K562 (cell line): ENCODE results near the gene NAA50. TPM values are rescaled to one million over a fixed set of nuclear protein-coding genes. Genes with fewer than 3 reads are reported as not detected.

Experiments used
- CBFA2T3 ChIP-seq: fragments of 450-650 bp; IDR thresholded peaks from 2 replicates; pipeline ENCODE4 v1.6.1; 2017
- HMG20B ChIP-seq: fragments of 250-450 bp; sonication (Bioruptor Pico); IDR thresholded peaks from 2 replicates; pipeline ENCODE4 v1.5.0; 2021; ENCODE audit warnings: mild to moderate bottlenecking
- MLLT1 ChIP-seq, 2 experiments: fragments of 450-650 bp; IDR thresholded peaks; 2 replicates each; pipeline ENCODE4 v1.6.1; 2016
- NCOR1 ChIP-seq: fragments of 450-650 bp; IDR thresholded peaks from 2 replicates; pipeline ENCODE4 v1.6.1; 2016; ENCODE audit warnings: mild to moderate bottlenecking, moderate library complexity
- polyA plus RNA-seq, 8 experiments: library from polyadenylated mRNA; depleted of rRNA in 4 of 8; stranded (reverse) in 5 of 8; unstranded in 3 of 8; fragments of >200 nt; fragmentation: Nextera tagmentation in 2 of 8; fragmentation: Illumina TruSeq in 1 of 8; extraction: Ambion mirVana in 2 of 8; extraction: Trizol in 1 of 8; gene quantifications; 2 replicates each; pipeline versions ENCODE4 v1.2.1 to v1.2.3, GENCODE V29; 2011 to 2014; ENCODE audit warnings: inconsistent platforms in 1 of 8, missing spikeins in 1 of 8
- total RNA-seq, 7 experiments: library from RNA; depleted of rRNA in 6 of 7; stranded (reverse); fragments of >200 nt in 6 of 7; fragmentation: Illumina TruSeq in 2 of 7; extraction: Trizol in 2 of 7; gene quantifications; 2 replicates each; pipeline versions ENCODE4 v1.2.1 to v1.2.3, GENCODE V29; 2011 to 2021; ENCODE audit warnings: low replicate concordance in 1 of 7
- TF ChIP-seq, protein P1 (sequence below): IDR thresholded peaks from 2 replicates; pipeline ENCODE4 v1.6.1; 2011; ENCODE audit warnings: borderline replicate concordance, low read depth, mild to moderate bottlenecking, moderate library complexity, low read length; ENCODE audit not compliant: insufficient read depth, poor library complexity, severe bottlenecking
- TF ChIP-seq, protein P2 (sequence below): sonication (generic); IDR thresholded peaks from 2 replicates; pipeline ENCODE4 v1.6.1; 2016
- TF ChIP-seq, protein P3 (sequence below): fragments of 250-450 bp; sonication (Bioruptor Pico); IDR thresholded peaks from 2 replicates; pipeline ENCODE4 v1.5.0; 2021; ENCODE audit warnings: mild to moderate bottlenecking, moderate library complexity
- TF ChIP-seq, protein P4 (sequence below), 2 experiments: fragments of 450-650 bp in 1 of 2; sonication (generic) in 1 of 2; formaldehyde crosslinking; conservative IDR thresholded peaks; 2 replicates each; pipeline versions ENCODE4 v1.4.0 to v1.8.1; 2020 to 2022; ENCODE audit warnings: mild to moderate bottlenecking in 1 of 2, missing genetic modification reagents in 1 of 2

The NAA50 gene
- total and polyA plus RNA-seq, 9 of the 15 experiments (the other 6 are each of a cell fraction or from before 2014, with no cell fraction given): 40.0 to 301 (median 112) TPM

DNA sequence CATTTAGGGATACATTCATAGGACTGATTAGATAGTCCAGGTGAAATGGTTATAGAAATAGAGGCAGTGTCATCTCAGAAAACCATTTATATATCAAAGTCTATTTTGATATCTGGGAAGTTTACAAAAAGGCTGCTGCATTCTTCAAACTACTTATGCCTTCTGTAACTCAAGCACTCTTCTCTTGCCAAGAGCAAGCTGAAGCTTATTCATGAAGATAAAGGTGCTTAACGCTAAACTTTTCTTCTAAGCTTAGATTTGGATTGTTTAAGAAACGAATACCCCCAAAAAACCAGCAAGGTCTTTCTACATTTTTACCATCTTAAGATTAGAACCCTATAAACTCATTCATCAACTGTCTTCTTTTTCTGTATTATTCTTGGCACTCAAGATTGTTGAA lies 26.3 kb downstream of the NAA50 start (continued):
- TF ChIP-seq, protein P1, sequence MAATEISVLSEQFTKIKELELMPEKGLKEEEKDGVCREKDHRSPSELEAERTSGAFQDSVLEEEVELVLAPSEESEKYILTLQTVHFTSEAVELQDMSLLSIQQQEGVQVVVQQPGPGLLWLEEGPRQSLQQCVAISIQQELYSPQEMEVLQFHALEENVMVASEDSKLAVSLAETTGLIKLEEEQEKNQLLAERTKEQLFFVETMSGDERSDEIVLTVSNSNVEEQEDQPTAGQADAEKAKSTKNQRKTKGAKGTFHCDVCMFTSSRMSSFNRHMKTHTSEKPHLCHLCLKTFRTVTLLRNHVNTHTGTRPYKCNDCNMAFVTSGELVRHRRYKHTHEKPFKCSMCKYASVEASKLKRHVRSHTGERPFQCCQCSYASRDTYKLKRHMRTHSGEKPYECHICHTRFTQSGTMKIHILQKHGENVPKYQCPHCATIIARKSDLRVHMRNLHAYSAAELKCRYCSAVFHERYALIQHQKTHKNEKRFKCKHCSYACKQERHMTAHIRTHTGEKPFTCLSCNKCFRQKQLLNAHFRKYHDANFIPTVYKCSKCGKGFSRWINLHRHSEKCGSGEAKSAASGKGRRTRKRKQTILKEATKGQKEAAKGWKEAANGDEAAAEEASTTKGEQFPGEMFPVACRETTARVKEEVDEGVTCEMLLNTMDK: no peak
- TF ChIP-seq NCOR1 (no peak), MLLT1 (IDR thresholded peaks at IDR 0.05) (no peak), HMG20B (CRISPR knock-in tag) (no peak), CBFA2T3 (no peak)
- TF ChIP-seq, protein P2, sequence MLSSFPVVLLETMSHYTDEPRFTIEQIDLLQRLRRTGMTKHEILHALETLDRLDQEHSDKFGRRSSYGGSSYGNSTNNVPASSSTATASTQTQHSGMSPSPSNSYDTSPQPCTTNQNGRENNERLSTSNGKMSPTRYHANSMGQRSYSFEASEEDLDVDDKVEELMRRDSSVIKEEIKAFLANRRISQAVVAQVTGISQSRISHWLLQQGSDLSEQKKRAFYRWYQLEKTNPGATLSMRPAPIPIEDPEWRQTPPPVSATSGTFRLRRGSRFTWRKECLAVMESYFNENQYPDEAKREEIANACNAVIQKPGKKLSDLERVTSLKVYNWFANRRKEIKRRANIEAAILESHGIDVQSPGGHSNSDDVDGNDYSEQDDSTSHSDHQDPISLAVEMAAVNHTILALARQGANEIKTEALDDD: no peak
- TF ChIP-seq, protein P3, sequence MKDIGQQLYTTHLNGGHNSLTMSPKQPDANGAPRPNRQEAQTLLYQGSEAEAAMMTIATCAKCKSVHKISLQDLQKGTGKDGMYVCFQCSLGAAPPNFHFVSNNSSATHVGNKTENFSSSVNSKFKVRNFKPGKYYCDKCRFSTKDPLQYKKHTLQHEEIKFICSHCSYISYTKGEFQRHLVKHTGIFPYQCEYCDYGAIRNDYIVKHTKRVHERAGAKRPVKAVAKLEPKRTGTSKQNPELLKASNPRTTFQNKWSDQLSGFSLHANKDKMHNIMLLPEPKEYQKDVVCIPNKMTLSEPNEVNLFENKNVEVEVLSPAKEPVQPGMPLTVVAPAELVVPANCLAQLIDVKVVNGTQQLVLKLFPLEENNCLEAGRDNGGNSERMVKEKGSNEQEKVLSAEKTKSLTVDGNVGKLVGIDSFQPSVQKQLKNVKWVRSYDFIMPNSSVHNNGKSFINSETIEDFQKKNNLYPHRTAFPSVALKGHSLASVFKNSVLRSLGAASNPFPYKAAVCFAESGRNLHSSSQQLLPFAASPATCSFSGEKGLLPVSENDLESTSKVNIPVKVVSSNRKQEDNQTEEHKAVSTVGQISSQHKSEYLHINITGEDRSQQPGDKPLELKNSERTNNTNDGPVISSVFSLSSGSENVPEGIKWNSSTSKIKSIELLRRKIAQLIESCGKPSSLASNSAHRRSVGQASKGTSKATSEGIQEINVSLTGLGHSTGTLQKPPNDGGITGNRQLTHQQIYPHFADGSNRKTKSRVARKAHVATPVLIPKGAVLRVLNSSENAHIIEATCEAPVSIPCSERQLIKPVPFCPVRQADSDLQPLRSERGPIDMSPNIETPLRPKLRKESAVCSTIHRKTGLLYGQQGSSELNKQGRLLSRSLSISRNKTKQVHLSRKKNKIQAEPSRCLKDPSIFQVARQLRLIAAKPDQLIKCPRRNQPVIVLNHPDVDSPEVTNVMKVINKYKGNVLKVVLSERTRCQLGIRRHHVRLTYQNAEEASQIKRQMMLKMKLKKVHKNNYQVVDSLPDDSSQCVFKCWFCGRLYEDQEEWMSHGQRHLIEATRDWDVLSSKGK (CRISPR knock-in tag): no peak
- TF ChIP-seq, protein P4, sequence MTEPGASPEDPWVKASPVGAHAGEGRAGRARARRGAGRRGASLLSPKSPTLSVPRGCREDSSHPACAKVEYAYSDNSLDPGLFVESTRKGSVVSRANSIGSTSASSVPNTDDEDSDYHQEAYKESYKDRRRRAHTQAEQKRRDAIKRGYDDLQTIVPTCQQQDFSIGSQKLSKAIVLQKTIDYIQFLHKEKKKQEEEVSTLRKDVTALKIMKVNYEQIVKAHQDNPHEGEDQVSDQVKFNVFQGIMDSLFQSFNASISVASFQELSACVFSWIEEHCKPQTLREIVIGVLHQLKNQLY (CRISPR knock-in tag; conservative IDR thresholded peaks at IDR 0.05): no peak
